GM12878 (cell line): Measurements from ENCODE around the gene AKAP11. TPM values are rescaled to one million over a fixed set of nuclear protein-coding genes. Genes with fewer than 3 reads are reported as not detected.

Source experiments
- ATAC-seq: fragments of 200-7000 bp; cut with Tn5 transposase; 3 replicates; pipeline ENCODE4 v1.9.1; 2020; ENCODE audit warnings: mild to moderate bottlenecking, moderate library complexity
- BruUV-seq: library from RNA; stranded (reverse); fragments of 400-500 nt; replicated peaks from 2 replicates; lab custom pipeline; 2021; lab: Mats Ljungman, UMichigan
- CTCF ChIA-PET: fragments of 300-600 bp; sonication (Branson Sonifier 250); formaldehyde crosslinking; extraction: SDS; loops from one replicate; lab custom pipeline; 2021; ENCODE audit warnings: inconsistent platforms; lab: Yijun Ruan, JAX
- POLR2A ChIA-PET: fragments of 350-600 bp; formaldehyde crosslinking; extraction: SDS; loops from one replicate; lab custom pipeline; 2021; ENCODE audit warnings: inconsistent platforms; lab: Charles Lee
- RAD21 ChIA-PET: fragments of 300-600 bp; sonication (Branson Sonifier 250); formaldehyde crosslinking; loops from one replicate; lab custom pipeline; 2023; ENCODE audit warnings: antibody characterized with exemption; ENCODE audit not compliant: unreplicated experiment; lab: Charles Lee
- SMC1A ChIA-PET: fragments of 300-600 bp; sonication (Branson Sonifier 250); formaldehyde crosslinking; loops from one replicate; lab custom pipeline; 2023; ENCODE audit not compliant: unreplicated experiment, uncharacterized antibody; lab: Charles Lee
- DNase-seq: peaks from one replicate; pipeline ENCODE4 v3.0.0-alpha.2; 2011; ENCODE audit warnings: low read depth, low spot score
- FAIRE-seq: peaks from 3 replicates; lab custom pipeline; 2011; peaks lifted over from hg19 to GRCh38; lab: Jason Lieb, UNC
- H2AFZ ChIP-seq: 2 replicates; pipeline ENCODE4 v1.6.0; 2011; ENCODE audit warnings: low read depth, low read length, control low read depth; ENCODE audit not compliant: control insufficient read depth
- H3K27ac ChIP-seq: 2 replicates; pipeline ENCODE4 v1.5.1; 2011; ENCODE audit warnings: control low read depth; ENCODE audit not compliant: control insufficient read depth, insufficient read depth
- H3K27me3 ChIP-seq, 2 experiments: replicated peaks in 1 of 2; 2 replicates each; pipeline versions ENCODE4 v1.6.0 to v1.6.1; 2011; ENCODE audit warnings: low read length in 1 of 2; ENCODE audit not compliant: control insufficient read depth in 2 of 2, insufficient read depth in 2 of 2
- H3K36me3 ChIP-seq, 2 experiments: 2 replicates each; pipeline ENCODE4 v1.5.1; 2011; ENCODE audit warnings: low read length in 1 of 2; ENCODE audit not compliant: control insufficient read depth in 2 of 2, insufficient read depth in 2 of 2
- H3K4me1 ChIP-seq: 2 replicates; pipeline ENCODE4 v1.6.1; 2011; ENCODE audit warnings: mild to moderate bottlenecking, low read length, moderate library complexity, mixed read lengths; ENCODE audit not compliant: control insufficient read depth, insufficient read depth
- H3K4me2 ChIP-seq: 2 replicates; pipeline ENCODE4 v1.6.0; 2011; ENCODE audit warnings: control low read depth; ENCODE audit not compliant: control insufficient read depth, insufficient read depth
- H3K4me3 ChIP-seq: fragments of 200-600 bp; sonication (generic); 2 replicates; pipeline ENCODE4 v1.5.1; 2016
- H3K79me2 ChIP-seq: 2 replicates; pipeline ENCODE4 v1.6.0; 2011; ENCODE audit warnings: low read length; ENCODE audit not compliant: control insufficient read depth, insufficient read depth
- H3K9ac ChIP-seq: 2 replicates; pipeline ENCODE4 v1.8.0; 2011; ENCODE audit warnings: low read length, control low read depth, mixed read lengths; ENCODE audit not compliant: control insufficient read depth, insufficient read depth
- H3K9me3 ChIP-seq: replicated peaks from 3 replicates; pipeline ENCODE4 v1.5.1; 2011; ENCODE audit warnings: mild to moderate bottlenecking, low read length; ENCODE audit not compliant: control insufficient read depth, insufficient read depth
- H4K20me1 ChIP-seq: 2 replicates; pipeline ENCODE4 v1.6.0; 2011; ENCODE audit not compliant: control insufficient read depth, insufficient read depth
- BACH1 ChIP-seq: fragments of 450-650 bp; IDR thresholded peaks from 2 replicates; pipeline ENCODE4 v1.6.1; 2017; ENCODE audit warnings: mild to moderate bottlenecking, borderline replicate concordance
- CBFB ChIP-seq: IDR thresholded peaks from 2 replicates; pipeline ENCODE4 v1.6.1; 2016; ENCODE audit warnings: antibody characterized with exemption, low read depth
- CBX3 ChIP-seq: fragments of 200-600 bp; sonication (generic); IDR thresholded peaks from 2 replicates; pipeline ENCODE4 v1.6.1; 2016; ENCODE audit warnings: low read depth, borderline replicate concordance
- CEBPB ChIP-seq, 2 experiments: fragments of 150-350 bp in 1 of 2; IDR thresholded peaks; 2 replicates each; pipeline ENCODE4 v1.6.1; 2012 to 2014; ENCODE audit warnings: low read depth in 2 of 2, low read length in 2 of 2, borderline replicate concordance in 1 of 2, inconsistent platforms in 1 of 2
- CHD2 ChIP-seq: IDR thresholded peaks from 2 replicates; pipeline ENCODE4 v1.6.1; 2011; ENCODE audit warnings: low read depth, low read length, improper control_type of control experiment, borderline replicate concordance
- HDAC6 ChIP-seq: fragments of 200-600 bp; sonication (generic); IDR thresholded peaks from one replicate; pipeline ENCODE4 v1.8.0; 2017; ENCODE audit warnings: antibody characterized with exemption; ENCODE audit not compliant: unreplicated experiment
- POLR2A ChIP-seq: IDR thresholded peaks from 2 replicates; pipeline ENCODE4 v1.6.1; 2011; ENCODE audit warnings: low read depth, mild to moderate bottlenecking, low read length
- POLR2AphosphoS2 ChIP-seq: IDR thresholded peaks from 2 replicates; pipeline ENCODE4 v1.6.1; 2011; ENCODE audit warnings: low read depth, mild to moderate bottlenecking, low read length, improper control_type of control experiment, moderate library complexity
- RBBP5 ChIP-seq: fragments of 200-600 bp; sonication (generic); conservative IDR thresholded peaks from 2 replicates; pipeline ENCODE4 v1.6.1; 2016
- STAT1 ChIP-seq: fragments of 450-650 bp; conservative IDR thresholded peaks from 2 replicates; pipeline ENCODE4 v1.6.1; 2014; ENCODE audit warnings: antibody characterized with exemption, mild to moderate bottlenecking
- STAT3 ChIP-seq: IDR thresholded peaks from 2 replicates; pipeline ENCODE4 v1.6.1; 2011; ENCODE audit warnings: low read depth, low read length, improper control_type of control experiment
- WGBS: methylation state at CpG from one replicate; pipeline ENCODE4 v1.1.6; 2016; ENCODE audit warnings: low lambda C conversion rate; ENCODE audit not compliant: insufficient replicate concordance, insufficient coverage; ENCODE audit errors: missing lambda C conversion rate; 5-methylcytosine and 5-hydroxymethylcytosine counted together
- in situ Hi-C: fragments of 300-500 bp; cut with MboI; formaldehyde crosslinking; loops from 9 replicates; pipeline ENCODE4 v1.14.3; 2018; ENCODE audit warnings: mixed read lengths
- intact Hi-C: fragments of 100-400 bp; cut with micrococcal nuclease; formaldehyde crosslinking; loops from one replicate; pipeline ENCODE4 v1.14.2; 2022; ENCODE audit not compliant: unreplicated experiment
- polyA plus RNA-seq, 11 experiments: library from polyadenylated mRNA; depleted of rRNA in 4 of 11; unstranded in 6 of 11; stranded (reverse) in 5 of 11; fragments of >200 nt; fragmentation: Nextera tagmentation in 4 of 11; fragmentation: Illumina TruSeq in 1 of 11; extraction: Ambion mirVana in 4 of 11; extraction: Trizol in 1 of 11; gene quantifications; 1 replicate in 1 of 11; 2 replicates in 10 of 11; pipeline versions ENCODE4 v1.2.1 to v1.2.3, GENCODE V29; 2011 to 2016; ENCODE audit warnings: inconsistent platforms in 2 of 11, missing spikeins in 2 of 11, low read depth in 1 of 11
- total RNA-seq, 4 experiments: library from RNA; depleted of rRNA in 3 of 4; stranded (reverse); fragments of >200 nt in 3 of 4; fragmentation: Illumina TruSeq in 1 of 4; extraction: Trizol in 1 of 4; gene quantifications; 2 replicates each; pipeline versions ENCODE4 v1.2.1 to v1.2.3, GENCODE V29; 2013 to 2021
- TF ChIP-seq, protein P1 (sequence below): fragments of 450-650 bp; formaldehyde crosslinking; IDR thresholded peaks from 2 replicates; pipeline ENCODE4 v1.4.0; 2022; ENCODE audit warnings: mild to moderate bottlenecking, moderate library complexity

Gene AKAP11
- total and polyA plus RNA-seq, 10 of the 15 experiments (the other 5 are each of a cell fraction or from before 2014, with no cell fraction given), result 4.8 to 36.8 (median 17.9) TPM

DNA sequence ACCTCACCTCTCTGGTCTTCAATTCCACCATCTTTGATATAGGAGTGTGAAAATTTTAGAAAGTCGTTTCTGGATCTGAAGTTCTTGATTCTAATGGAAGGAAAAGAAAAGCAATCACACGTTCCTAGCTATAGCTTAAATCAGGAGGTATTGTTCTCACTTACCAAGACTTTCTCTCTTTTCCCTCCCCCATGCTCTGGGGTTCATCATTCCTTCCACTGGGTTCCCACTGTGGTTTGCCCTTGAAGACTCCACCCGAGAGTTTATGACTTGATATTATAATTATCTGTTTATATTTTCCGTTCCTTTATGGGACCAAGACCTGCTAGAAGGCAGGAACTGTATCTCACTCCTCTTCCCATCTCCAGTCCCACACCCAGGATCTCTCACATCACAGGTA lies 76.6 kb downstream of the AKAP11 start:
- ATAC-seq (no peak), DNase-seq (no peak), FAIRE-seq (no peak)
- Histone ChIP-seq H3K9ac (no peak overlapping the region), H3K4me1 (peaks cover 9% of the 10 kb centered on the region; the same call in 1 of the 2 replicates), H3K4me3 (no peak overlapping the region), H3K9me3 (no peaks in the 10 kb centered on the region; the same call in 2 of the 3 replicates), H2AFZ (no peak overlapping the region), H3K36me3 (no peaks in the 10 kb centered on the region), H3K79me2 (no peaks in the 10 kb centered on the region), H3K4me2 (no peak overlapping the region), H3K27me3 (no peaks in the 10 kb centered on the region), H3K27ac (no peak overlapping the region), H4K20me1 (no peaks in the 10 kb centered on the region)
- ChIA-PET RAD21 (interaction anchor here (0.6 to 2.6 kb wide), 3 partner anchors 11 to 130 kb away, joined by 3 to 9 read pairs (median 3); no protein-coding TSS in a partner anchor), POLR2A (no interaction called here), CTCF (interaction anchor here (1.0 to 1.2 kb wide), 2 partner anchors 22 to 130 kb away, joined by 4 read pairs; no protein-coding TSS in a partner anchor), SMC1A (interaction anchor here (0.6 to 1.8 kb wide), 6 partner anchors 9 to 80 kb away, joined by 3 to 9 read pairs (median 3); no protein-coding TSS in a partner anchor)
- intact Hi-C loops, result no loop called here
- in situ Hi-C loops, result loop anchor here (25.0 kb wide), 1 partner anchor 1439 kb away; the partner anchor contains the start of gene ENOX1
- no peak for TF ChIP-seq STAT1
- WGBS, result 83% methylated on average over 4 of the region's 4 CpGs
- BruUV-seq, result no TSS peak

DNA sequence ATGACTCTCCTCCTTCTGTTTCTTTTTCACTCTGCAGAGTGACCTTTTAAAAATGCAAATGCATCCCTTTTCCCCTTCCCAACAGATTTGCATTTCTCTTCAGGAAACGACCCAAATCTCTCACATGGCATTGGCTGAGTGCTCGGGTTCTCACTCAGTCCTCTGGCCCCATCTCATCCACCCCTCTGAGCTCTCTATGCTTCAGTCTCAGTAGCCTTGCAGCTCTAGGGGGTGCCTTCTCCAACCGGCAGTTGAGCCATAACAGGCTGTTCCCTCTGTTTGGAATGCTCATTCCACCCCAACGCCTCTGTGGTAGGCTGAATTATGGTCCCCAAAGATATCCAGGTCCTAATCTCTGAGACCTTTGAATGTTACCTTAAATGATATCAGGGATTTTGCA lies 78.2 kb downstream of the AKAP11 start:
- ChIA-PET SMC1A (interaction anchor here (1.0 to 1.8 kb wide), 4 partner anchors 8 to 31 kb away, joined by 3 to 7 read pairs (median 4); no protein-coding TSS in a partner anchor), CTCF (interaction anchor here (1.1 to 1.3 kb wide), 2 partner anchors 16 to 128 kb away, joined by 3 read pairs; no protein-coding TSS in a partner anchor), RAD21 (no interaction called here), POLR2A (interaction anchor here (0.9 kb wide), 1 partner anchor 129 kb away, joined by 3 read pairs; no protein-coding TSS in a partner anchor)
- DNase-seq (no peak), ATAC-seq (no peak), FAIRE-seq (no peak)
- H2AFZ ChIP-seq, result no peak overlapping the region
- TF ChIP-seq, protein P1, sequence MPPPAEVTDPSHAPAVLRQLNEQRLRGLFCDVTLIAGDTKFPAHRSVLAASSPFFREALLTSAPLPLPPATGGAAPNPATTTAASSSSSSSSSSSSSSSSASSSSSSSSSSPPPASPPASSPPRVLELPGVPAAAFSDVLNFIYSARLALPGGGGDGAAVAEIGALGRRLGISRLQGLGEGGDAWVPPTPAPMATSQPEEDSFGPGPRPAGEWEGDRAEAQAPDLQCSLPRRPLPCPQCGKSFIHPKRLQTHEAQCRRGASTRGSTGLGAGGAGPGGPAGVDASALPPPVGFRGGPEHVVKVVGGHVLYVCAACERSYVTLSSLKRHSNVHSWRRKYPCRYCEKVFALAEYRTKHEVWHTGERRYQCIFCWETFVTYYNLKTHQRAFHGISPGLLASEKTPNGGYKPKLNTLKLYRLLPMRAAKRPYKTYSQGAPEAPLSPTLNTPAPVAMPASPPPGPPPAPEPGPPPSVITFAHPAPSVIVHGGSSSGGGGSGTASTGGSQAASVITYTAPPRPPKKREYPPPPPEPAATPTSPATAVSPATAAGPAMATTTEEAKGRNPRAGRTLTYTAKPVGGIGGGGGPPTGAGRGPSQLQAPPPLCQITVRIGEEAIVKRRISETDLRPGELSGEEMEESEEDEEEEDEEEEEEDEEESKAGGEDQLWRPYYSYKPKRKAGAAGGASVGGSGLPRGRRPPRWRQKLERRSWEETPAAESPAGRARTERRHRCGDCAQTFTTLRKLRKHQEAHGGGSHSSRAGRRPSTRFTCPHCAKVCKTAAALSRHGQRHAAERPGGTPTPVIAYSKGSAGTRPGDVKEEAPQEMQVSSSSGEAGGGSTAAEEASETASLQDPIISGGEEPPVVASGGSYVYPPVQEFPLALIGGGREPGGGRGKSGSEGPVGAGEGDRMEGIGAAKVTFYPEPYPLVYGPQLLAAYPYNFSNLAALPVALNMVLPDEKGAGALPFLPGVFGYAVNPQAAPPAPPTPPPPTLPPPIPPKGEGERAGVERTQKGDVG (CRISPR knock-in tag), result no peak
- TF ChIP-seq POLR2A (no peak), CBX3 (no peak), STAT3 (no peak), HDAC6 (no peak), POLR2AphosphoS2 (no peak), BACH1 (no peak), CBFB (no peak), RBBP5 (no peak), CHD2 (no peak), CEBPB (IDR thresholded peaks at IDR 0.05; ENCODE audit: borderline replicate concordance in 1 of 2, low read depth in 2 of 2, low read length in 2 of 2) (no peak)
- no TSS peak for BruUV-seq
- no peaks in the 10 kb centered on the region; the same call in 2 of the 3 replicates for H3K9me3 ChIP-seq
- 33% methylated on average over 4 of the region's 4 CpGs for WGBS
- no peak overlapping the region for H3K4me3 ChIP-seq
- H3K4me1 ChIP-seq, result peaks cover 16% of the 10 kb centered on the region
- no peaks in the 10 kb centered on the region for H3K27me3 ChIP-seq
- H3K27ac ChIP-seq, result no peak overlapping the region
- no peak overlapping the region for H3K9ac ChIP-seq
- in situ Hi-C loops, result no loop called here
- no peaks in the 10 kb centered on the region for H3K79me2 ChIP-seq
- no peaks in the 10 kb centered on the region for H4K20me1 ChIP-seq
- intact Hi-C loops, result no loop called here
- H3K4me2 ChIP-seq, result no peak overlapping the region
- H3K36me3 ChIP-seq, result no peaks in the 10 kb centered on the region
